Calu3 (cell line): ENCODE results near the gene CPNE6. TPM values are rescaled to one million over a fixed set of nuclear protein-coding genes. Genes with fewer than 3 reads are reported as not detected.

Experiments
- BruUV-seq: library from RNA; stranded (reverse); fragments of 400-500 nt; replicated peaks from 2 replicates; lab custom pipeline; 2021; lab: Mats Ljungman, UMichigan
- CTCF ChIA-PET: fragments of 300-600 bp; sonication (Branson Sonifier 250); formaldehyde crosslinking; loops from one replicate; lab custom pipeline; 2022; ENCODE audit warnings: antibody characterized with exemption; lab: Charles Lee
- DNase-seq: peaks from one replicate; pipeline ENCODE4 v3.0.0; 2022
- H3K27ac Mint-ChIP-seq: one replicate; pipeline ENCODE4 v1.8.0; 2022; ENCODE audit warnings: mixed read lengths; ENCODE audit not compliant: unreplicated experiment
- H3K27me3 Mint-ChIP-seq: one replicate; pipeline ENCODE4 v1.8.0; 2022; ENCODE audit warnings: mixed read lengths; ENCODE audit not compliant: unreplicated experiment
- H3K36me3 Mint-ChIP-seq: one replicate; pipeline ENCODE4 v1.8.0; 2022; ENCODE audit warnings: mild to moderate bottlenecking, moderate library complexity, mixed read lengths; ENCODE audit not compliant: insufficient read depth, unreplicated experiment
- H3K4me1 Mint-ChIP-seq: one replicate; pipeline ENCODE4 v1.8.0; 2022; ENCODE audit warnings: mild to moderate bottlenecking, low read depth, mixed read lengths; ENCODE audit not compliant: unreplicated experiment
- H3K4me3 Mint-ChIP-seq: one replicate; pipeline ENCODE4 v1.8.0; 2022; ENCODE audit warnings: mild to moderate bottlenecking, low read depth, moderate library complexity, mixed read lengths; ENCODE audit not compliant: unreplicated experiment
- H3K9me3 Mint-ChIP-seq: one replicate; pipeline ENCODE4 v1.8.0; 2022; ENCODE audit warnings: low read depth, mixed read lengths; ENCODE audit not compliant: unreplicated experiment
- CTCF ChIP-seq: fragments of 200-600 bp; IDR thresholded peaks from one replicate; pipeline ENCODE4 v1.8.0; 2022; ENCODE audit warnings: antibody characterized with exemption; ENCODE audit not compliant: unreplicated experiment
- intact Hi-C: fragments of 100-400 bp; cut with micrococcal nuclease; formaldehyde crosslinking; loops from one replicate; pipeline ENCODE4 v1.10.0; 2022; ENCODE audit not compliant: unreplicated experiment
- total RNA-seq: library from RNA; stranded (reverse); gene quantifications from 2 replicates; pipeline ENCODE4 v1.2.3, GENCODE V29; 2022

The CPNE6 gene
- total RNA-seq, 1 experiment from 2014 or later: not detected

- Mint-ChIP-seq H3K4me3 (no peak overlapping the region), H3K36me3 (peaks cover 26% of the 10 kb centered on the region), H3K9me3 (no peaks in the 10 kb centered on the region), H3K4me1 (no peaks in the 10 kb centered on the region), H3K27ac (no peak overlapping the region), H3K27me3 (no peaks in the 10 kb centered on the region)
- TF ChIP-seq CTCF: no peak
- intact Hi-C loops: no loop called here
- no TSS peak for BruUV-seq
- CTCF ChIA-PET: no interaction called here
- DNase-seq: no peak
Observed at GRCh38 chr14:24122898-24123297, 51.5 kb downstream of the CPNE6 start.

GRCh38 chr14:24123424-24124417 lies 52.4 kb downstream of the CPNE6 start:
- H3K36me3 Mint-ChIP-seq: peaks cover 23% of the 10 kb centered on the region
- no peaks in the 10 kb centered on the region for H3K9me3 Mint-ChIP-seq
- intact Hi-C loops: no loop called here
- CTCF ChIA-PET: no interaction called here
- no peak for DNase-seq
- H3K27ac Mint-ChIP-seq: no peak overlapping the region
- H3K4me3 Mint-ChIP-seq: no peak overlapping the region
- no peaks in the 10 kb centered on the region for H3K27me3 Mint-ChIP-seq
- H3K4me1 Mint-ChIP-seq: no peaks in the 10 kb centered on the region
- BruUV-seq: no TSS peak
- no peak for TF ChIP-seq CTCF

GRCh38 chr14:24126939-24127338 lies 55.6 kb downstream of the CPNE6 start:
- no peak for DNase-seq
- no peaks in the 10 kb centered on the region for H3K9me3 Mint-ChIP-seq
- no peak for TF ChIP-seq CTCF
- BruUV-seq: no TSS peak
- no peaks in the 10 kb centered on the region for H3K27me3 Mint-ChIP-seq
- H3K27ac Mint-ChIP-seq: no peak overlapping the region
- intact Hi-C loops: no loop called here
- CTCF ChIA-PET: interaction anchor here (0.6 to 0.7 kb wide), 2 partner anchors 82 to 115 kb away, joined by 4 to 6 read pairs; no protein-coding TSS in a partner anchor
- no peak overlapping the region for H3K4me3 Mint-ChIP-seq
- H3K36me3 Mint-ChIP-seq: peaks cover 13% of the 10 kb centered on the region
- H3K4me1 Mint-ChIP-seq: no peaks in the 10 kb centered on the region

GRCh38 chr14:24127673-24128072 lies 56.3 kb downstream of the CPNE6 start:
- intact Hi-C loops: no loop called here
- H3K27me3 Mint-ChIP-seq: no peaks in the 10 kb centered on the region
- H3K27ac Mint-ChIP-seq: no peak overlapping the region
- TF ChIP-seq CTCF: no peak
- no peak overlapping the region for H3K4me3 Mint-ChIP-seq
- peaks cover 13% of the 10 kb centered on the region for H3K36me3 Mint-ChIP-seq
- CTCF ChIA-PET: no interaction called here
- DNase-seq: no peak
- no TSS peak for BruUV-seq
- H3K4me1 Mint-ChIP-seq: no peaks in the 10 kb centered on the region
- H3K9me3 Mint-ChIP-seq: no peaks in the 10 kb centered on the region

Other genes starting within 250 kb of the CPNE6 start
- gene DHRS4, start 117.8 kb upstream of the CPNE6 start, total RNA-seq: 15.7 and 19.0 TPM in 2 replicates
- gene DHRS4L2, start 82.6 kb upstream of the CPNE6 start, total RNA-seq: 10.5 and 12.0 TPM in 2 replicates
- gene CARMIL3, start 19.6 kb upstream of the CPNE6 start, total RNA-seq: 0.33 and 0.42 TPM in 2 replicates
- gene PCK2, start 22.7 kb downstream of the CPNE6 start, total RNA-seq: 38.0 and 43.6 TPM in 2 replicates
- 58.2 and 63.4 TPM in 2 replicates for gene DCAF11, start 43.2 kb downstream of the CPNE6 start, total RNA-seq
- gene NRL, start 43.4 kb downstream of the CPNE6 start, total RNA-seq: 1.8 and 2.3 TPM in 2 replicates
- 0.47 and 0.98 TPM in 2 replicates for gene FITM1, start 59.1 kb downstream of the CPNE6 start, total RNA-seq
- 259 and 289 TPM in 2 replicates for gene PSME1, start 64.6 kb downstream of the CPNE6 start, total RNA-seq
- 38.0 and 39.2 TPM in 2 replicates for gene EMC9, start 70.0 kb downstream of the CPNE6 start, total RNA-seq
- 288 and 359 TPM in 2 replicates for gene PSME2, start 75.0 kb downstream of the CPNE6 start, total RNA-seq
- 95.9 and 103 TPM in 2 replicates for gene RNF31, start 75.9 kb downstream of the CPNE6 start, total RNA-seq
- gene IRF9, start 89.7 kb downstream of the CPNE6 start, total RNA-seq: 124 and 184 TPM in 2 replicates
- gene REC8, start 100.5 kb downstream of the CPNE6 start, total RNA-seq: 37.5 and 42.7 TPM in 2 replicates
- gene IPO4, start 117.3 kb downstream of the CPNE6 start, total RNA-seq: 82.6 and 86.4 TPM in 2 replicates
- gene TM9SF1, start 123.9 kb downstream of the CPNE6 start, total RNA-seq: 68.0 and 70.9 TPM in 2 replicates
- gene TSSK4, start 134.1 kb downstream of the CPNE6 start, total RNA-seq: 0.47 TPM in 1 of 2 replicates, not detected in the other
- 53.2 and 60.8 TPM in 2 replicates for gene CHMP4A, start 141.9 kb downstream of the CPNE6 start, total RNA-seq
- 7.4 and 8.9 TPM in 2 replicates for gene MDP1, start 144.5 kb downstream of the CPNE6 start, total RNA-seq
- 192 and 198 TPM in 2 replicates for gene NEDD8, start 160.8 kb downstream of the CPNE6 start, total RNA-seq
- gene GMPR2, start 161.4 kb downstream of the CPNE6 start, total RNA-seq: 61.3 and 63.4 TPM in 2 replicates
- gene TINF2, start 171.1 kb downstream of the CPNE6 start, total RNA-seq: 38.3 and 40.4 TPM in 2 replicates
- 4.5 and 7.5 TPM in 2 replicates for gene TGM1, start 191.6 kb downstream of the CPNE6 start, total RNA-seq
- gene RABGGTA, start 200.0 kb downstream of the CPNE6 start, total RNA-seq: 35.3 and 42.2 TPM in 2 replicates
- gene DHRS1, start 228.2 kb downstream of the CPNE6 start, total RNA-seq: 18.6 and 19.7 TPM in 2 replicates
- gene NOP9, start 228.3 kb downstream of the CPNE6 start, total RNA-seq: 35.9 and 40.2 TPM in 2 replicates
- gene CIDEB, start 236.4 kb downstream of the CPNE6 start, total RNA-seq: 0.17 TPM in 1 of 2 replicates, not detected in the other
- gene LTB4R2, start 238.6 kb downstream of the CPNE6 start, total RNA-seq: 19.3 and 25.8 TPM in 2 replicates
- gene LTB4R, start 239.9 kb downstream of the CPNE6 start, total RNA-seq: 13.4 and 18.7 TPM in 2 replicates